ENCODE results near the gene MRPL48. TPM values are rescaled to one million over a fixed set of nuclear protein-coding genes. Genes with fewer than 3 reads are reported as not detected.
"Not testable (repeated sequence)": the region's sequence is repeated elsewhere in the genome, so short reads cannot be mapped to it uniquely, and the experiment has no call there.

MRPL48 gene
- total RNA-seq, 1 donor from 2014 or later = 51.4 TPM

DNA sequence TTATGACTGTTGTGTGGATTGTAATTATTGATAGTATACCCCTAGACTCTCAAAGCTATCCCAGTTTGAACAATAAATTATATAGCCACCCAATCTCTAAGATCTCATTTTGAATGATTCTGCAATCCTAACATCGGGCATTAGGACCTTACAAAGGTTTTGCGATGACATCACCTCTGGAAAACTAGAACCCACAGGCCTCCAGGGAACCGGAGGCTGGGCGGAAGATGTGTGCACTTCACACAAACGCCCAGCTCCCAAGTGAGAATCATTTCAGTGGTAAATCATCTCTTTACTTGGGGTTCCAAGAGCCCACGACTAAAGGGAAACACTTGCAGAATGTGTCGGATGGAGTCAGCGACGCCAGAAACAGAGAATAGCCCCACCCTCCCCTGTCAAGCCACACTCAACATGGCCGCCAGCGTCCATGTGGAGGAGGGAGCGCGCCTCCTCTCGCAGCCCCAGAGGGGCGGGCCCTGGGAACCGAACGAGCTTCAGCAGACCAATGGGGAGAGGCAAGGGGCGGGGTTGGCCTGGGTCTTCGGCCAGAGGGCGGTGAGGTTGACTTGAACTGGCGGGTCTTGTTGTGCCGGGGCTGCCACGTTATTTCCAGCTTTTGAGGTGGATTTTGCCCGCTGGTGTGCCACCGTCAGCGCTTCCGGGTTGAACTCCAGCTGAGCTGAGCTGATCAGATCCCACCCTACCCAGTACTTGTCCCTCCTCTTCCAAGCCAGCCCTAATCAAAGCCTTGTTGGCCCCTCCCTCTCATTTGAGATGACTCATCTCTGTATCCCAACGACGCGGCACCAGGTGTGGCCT lies 8.4 kb upstream of the MRPL48 start:
- H3K4me3 Mint-ChIP-seq = peak overlapping the region; percentile 96
- H3K36me3 Mint-ChIP-seq (ENCODE audit: low read depth) = no peaks in the 10 kb centered on the region
- H3K27me3 Mint-ChIP-seq (ENCODE audit: low read depth) = no peaks in the 10 kb centered on the region
- H3K27ac Mint-ChIP-seq (ENCODE audit: unreplicated experiment) = peak overlapping the region; percentile 100
- DNase-seq (ENCODE audit: low read depth, low spot score) = peak; percentile 96
- peaks cover 19% of the 10 kb centered on the region for H3K4me1 Mint-ChIP-seq
- TF ChIP-seq, protein P1, sequence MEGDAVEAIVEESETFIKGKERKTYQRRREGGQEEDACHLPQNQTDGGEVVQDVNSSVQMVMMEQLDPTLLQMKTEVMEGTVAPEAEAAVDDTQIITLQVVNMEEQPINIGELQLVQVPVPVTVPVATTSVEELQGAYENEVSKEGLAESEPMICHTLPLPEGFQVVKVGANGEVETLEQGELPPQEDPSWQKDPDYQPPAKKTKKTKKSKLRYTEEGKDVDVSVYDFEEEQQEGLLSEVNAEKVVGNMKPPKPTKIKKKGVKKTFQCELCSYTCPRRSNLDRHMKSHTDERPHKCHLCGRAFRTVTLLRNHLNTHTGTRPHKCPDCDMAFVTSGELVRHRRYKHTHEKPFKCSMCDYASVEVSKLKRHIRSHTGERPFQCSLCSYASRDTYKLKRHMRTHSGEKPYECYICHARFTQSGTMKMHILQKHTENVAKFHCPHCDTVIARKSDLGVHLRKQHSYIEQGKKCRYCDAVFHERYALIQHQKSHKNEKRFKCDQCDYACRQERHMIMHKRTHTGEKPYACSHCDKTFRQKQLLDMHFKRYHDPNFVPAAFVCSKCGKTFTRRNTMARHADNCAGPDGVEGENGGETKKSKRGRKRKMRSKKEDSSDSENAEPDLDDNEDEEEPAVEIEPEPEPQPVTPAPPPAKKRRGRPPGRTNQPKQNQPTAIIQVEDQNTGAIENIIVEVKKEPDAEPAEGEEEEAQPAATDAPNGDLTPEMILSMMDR (conservative IDR thresholded peaks at IDR 0.05) = no peak
- no peaks in the 10 kb centered on the region for H3K9me3 Mint-ChIP-seq

DNA sequence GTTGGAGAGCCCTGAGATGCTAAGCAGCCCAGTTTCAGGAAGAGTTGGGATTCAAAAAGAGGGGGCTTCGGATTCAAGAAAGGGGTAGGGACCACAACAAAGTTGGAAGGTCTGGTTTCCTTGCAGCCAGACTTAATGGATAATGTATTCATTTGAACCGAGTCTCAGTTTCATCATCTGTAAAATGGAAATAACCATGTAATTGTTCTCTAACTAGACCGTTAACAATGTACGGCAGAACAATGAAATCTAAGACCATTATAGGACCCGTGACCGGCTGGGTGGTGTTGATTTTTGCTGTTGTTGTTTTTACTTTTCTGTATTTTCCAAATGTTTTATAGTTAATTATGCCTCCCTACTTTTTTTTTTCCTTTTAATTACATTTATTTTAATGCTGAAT lies 6.4 kb upstream of the MRPL48 start:
- Mint-ChIP-seq H3K36me3 (ENCODE audit: low read depth) (no peaks in the 10 kb centered on the region), H3K27me3 (ENCODE audit: low read depth) (no peaks in the 10 kb centered on the region), H3K9me3 (no peaks in the 10 kb centered on the region), H3K4me3 (peak overlapping the region; percentile 35), H3K27ac (ENCODE audit: unreplicated experiment) (no peak overlapping the region), H3K4me1 (peaks cover 19% of the 10 kb centered on the region)
- DNase-seq (ENCODE audit: low read depth, low spot score) = no peak
- TF ChIP-seq, protein P1 (conservative IDR thresholded peaks at IDR 0.05) = no peak

DNA sequence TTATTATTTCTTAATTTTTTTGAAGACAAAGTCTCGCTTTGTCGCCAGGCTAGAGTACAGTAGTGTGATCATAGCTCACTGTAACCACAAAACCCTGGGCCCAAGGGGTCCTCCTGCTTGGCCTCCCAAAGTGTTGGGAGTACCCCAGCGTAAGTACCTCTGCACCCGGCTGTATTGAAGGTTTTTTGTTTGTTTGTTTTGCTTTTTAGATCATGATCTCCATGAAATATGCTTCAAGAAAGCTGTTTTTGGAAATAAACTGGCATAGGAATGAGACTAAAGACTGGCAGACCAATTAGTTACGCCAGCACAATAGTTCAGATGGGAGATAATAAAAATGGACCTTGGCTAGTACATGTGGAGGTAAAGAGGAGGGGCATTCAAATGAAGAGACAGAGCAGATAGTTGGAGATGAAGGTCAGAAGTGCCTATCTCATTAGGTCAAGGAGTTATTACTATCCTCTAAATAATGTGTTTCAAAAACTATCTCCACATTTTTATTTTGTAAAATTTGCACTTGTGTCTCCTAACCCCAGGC lies 4.1 kb upstream of the MRPL48 start:
- no peaks in the 10 kb centered on the region for H3K9me3 Mint-ChIP-seq
- peaks cover 30% of the 10 kb centered on the region for H3K4me1 Mint-ChIP-seq
- DNase-seq (ENCODE audit: low read depth, low spot score) = no peak
- H3K4me3 Mint-ChIP-seq = peak overlapping the region; percentile 61
- no peaks in the 10 kb centered on the region for H3K36me3 Mint-ChIP-seq (ENCODE audit: low read depth)
- TF ChIP-seq, protein P1 (conservative IDR thresholded peaks at IDR 0.05) = no peak
- peak overlapping the region; percentile 40 for H3K27ac Mint-ChIP-seq (ENCODE audit: unreplicated experiment)
- no peaks in the 10 kb centered on the region for H3K27me3 Mint-ChIP-seq (ENCODE audit: low read depth)

DNA sequence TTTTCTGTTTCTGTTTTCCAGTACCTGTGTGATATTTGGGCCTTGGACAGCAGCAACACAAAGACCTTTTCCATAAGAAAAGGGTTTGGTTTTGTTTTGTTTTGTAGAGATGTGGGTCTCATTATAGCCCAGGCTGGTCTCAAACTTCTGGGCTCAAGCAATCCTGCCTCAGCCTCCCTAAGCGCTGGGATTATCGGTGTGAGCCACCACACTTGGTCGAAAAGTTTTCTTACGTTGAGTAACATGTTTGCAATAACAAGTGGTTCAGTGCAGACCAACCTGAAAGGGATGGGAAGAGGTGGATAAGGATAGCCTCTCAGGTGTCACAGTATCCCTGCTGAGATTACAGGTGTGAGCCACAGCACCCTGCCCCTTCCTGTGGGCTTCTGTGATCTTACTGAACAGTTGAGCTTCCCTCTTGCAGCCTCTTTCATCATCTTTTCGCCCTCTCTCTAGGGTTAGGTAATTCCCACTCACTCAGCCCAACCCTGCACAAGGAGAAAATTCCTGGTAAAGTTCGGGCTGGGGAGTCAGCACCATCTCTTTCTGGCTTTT lies 3.5 kb upstream of the MRPL48 start:
- no peaks in the 10 kb centered on the region for H3K36me3 Mint-ChIP-seq (ENCODE audit: low read depth)
- TF ChIP-seq, protein P1 (conservative IDR thresholded peaks at IDR 0.05) = no peak
- peaks cover 29% of the 10 kb centered on the region for H3K4me1 Mint-ChIP-seq
- no peaks in the 10 kb centered on the region for H3K9me3 Mint-ChIP-seq
- peak overlapping the region; percentile 61 for H3K4me3 Mint-ChIP-seq
- no peak for DNase-seq (ENCODE audit: low read depth, low spot score)
- H3K27ac Mint-ChIP-seq (ENCODE audit: unreplicated experiment) = no peak overlapping the region
- no peaks in the 10 kb centered on the region for H3K27me3 Mint-ChIP-seq (ENCODE audit: low read depth)

DNA sequence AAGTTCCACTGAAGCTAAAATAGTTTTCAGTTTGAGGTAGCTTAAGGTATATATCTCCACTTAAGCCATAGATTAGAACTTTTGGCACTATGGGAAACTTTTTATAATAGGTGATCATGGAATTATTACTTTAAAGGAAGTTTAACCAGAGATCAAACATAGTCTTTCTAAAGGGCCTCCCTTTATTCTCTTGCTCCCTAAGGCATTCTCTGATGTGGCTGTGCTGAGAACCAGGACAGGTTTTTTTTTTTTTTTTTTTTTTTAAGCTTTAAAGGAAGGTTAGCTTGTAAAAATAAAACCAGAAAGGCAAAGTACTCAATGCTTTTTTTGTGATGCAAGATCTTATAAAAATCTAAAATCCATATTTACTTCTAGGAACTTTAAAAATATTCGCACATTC lies 2.9 kb upstream of the MRPL48 start:
- TF ChIP-seq, protein P1 (conservative IDR thresholded peaks at IDR 0.05) = no peak
- Mint-ChIP-seq H3K9me3 (no peaks in the 10 kb centered on the region), H3K27me3 (ENCODE audit: low read depth) (no peaks in the 10 kb centered on the region), H3K36me3 (ENCODE audit: low read depth) (no peaks in the 10 kb centered on the region), H3K4me1 (peaks cover 27% of the 10 kb centered on the region), H3K4me3 (no peak overlapping the region), H3K27ac (ENCODE audit: unreplicated experiment) (no peak overlapping the region)
- no peak for DNase-seq (ENCODE audit: low read depth, low spot score)

DNA sequence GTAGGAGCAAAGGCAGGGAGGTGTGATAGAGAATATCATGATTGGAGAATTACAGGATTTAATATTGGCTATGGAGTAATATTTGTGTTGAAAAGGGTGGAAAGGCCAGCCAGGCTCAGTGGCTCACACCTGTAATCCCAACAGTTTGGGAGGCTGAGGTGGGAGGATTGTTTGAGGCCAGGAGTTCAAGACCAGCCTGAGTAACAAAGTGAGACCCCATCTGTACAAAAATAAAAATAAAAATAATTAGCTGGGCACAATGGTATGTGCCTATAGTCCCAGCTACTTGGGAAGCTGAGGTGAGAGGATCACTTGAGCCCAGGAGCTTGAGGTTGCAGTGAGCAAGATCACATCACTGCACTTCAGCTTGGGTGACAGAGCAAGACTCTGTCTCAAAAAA lies 2.2 kb upstream of the MRPL48 start:
- not testable (repeated sequence) for H3K36me3 Mint-ChIP-seq (ENCODE audit: low read depth); H3K27ac Mint-ChIP-seq (ENCODE audit: unreplicated experiment); H3K27me3 Mint-ChIP-seq (ENCODE audit: low read depth); H3K9me3 Mint-ChIP-seq; DNase-seq (ENCODE audit: low read depth, low spot score)
- H3K4me3 Mint-ChIP-seq = peak overlapping the region; percentile 49
- peaks cover 24% of the 10 kb centered on the region for H3K4me1 Mint-ChIP-seq

Measured in neural crest cell (in vitro differentiated cells).